Activated CD4-positive, CD25-positive, alpha-beta regulatory T cell (primary cell): ENCODE data around the gene PNPLA5.
A peak's percentile ranks its signal among the peaks of the same experiment; 100 is the strongest.

ENCODE experiments used
- DNase-seq, 4 experiments: peaks; one replicate each; lab custom pipeline; 2025; lab: John Stamatoyannopoulos, UW

The PNPLA5 gene

DNA sequence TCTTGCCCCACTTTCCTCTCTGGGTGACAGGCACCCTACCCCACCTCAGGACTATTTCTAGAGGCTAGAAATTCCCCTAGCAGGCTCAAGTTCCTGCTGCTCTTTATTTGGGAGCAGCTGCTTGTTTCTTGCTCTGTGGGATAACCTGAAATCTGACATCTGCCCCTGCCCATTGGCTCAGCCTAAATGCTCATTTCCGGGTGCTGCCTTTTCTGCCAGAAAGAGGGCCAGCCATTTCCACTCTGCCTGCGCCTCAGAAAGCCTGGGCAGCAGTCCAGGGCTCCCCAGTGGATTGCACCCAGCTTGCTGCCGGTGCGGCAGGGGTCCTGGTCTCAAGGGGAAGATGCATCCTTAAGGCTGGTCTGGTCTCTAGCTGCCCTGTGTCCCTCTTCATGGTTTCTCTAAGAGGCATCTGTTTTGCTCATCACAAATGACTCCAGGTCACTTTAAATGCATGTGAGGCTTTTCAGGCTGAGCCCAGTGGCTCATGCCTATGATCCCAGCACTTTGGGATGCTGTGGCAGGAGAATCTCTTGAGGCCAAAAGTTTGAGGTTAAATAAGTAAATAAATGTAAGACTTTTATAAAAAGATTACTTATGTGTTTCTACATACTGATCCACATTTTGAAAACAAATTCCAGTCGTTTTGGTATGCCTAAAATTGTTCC, 10.3 kb upstream of the PNPLA5 start:
- no peak for DNase-seq

DNA sequence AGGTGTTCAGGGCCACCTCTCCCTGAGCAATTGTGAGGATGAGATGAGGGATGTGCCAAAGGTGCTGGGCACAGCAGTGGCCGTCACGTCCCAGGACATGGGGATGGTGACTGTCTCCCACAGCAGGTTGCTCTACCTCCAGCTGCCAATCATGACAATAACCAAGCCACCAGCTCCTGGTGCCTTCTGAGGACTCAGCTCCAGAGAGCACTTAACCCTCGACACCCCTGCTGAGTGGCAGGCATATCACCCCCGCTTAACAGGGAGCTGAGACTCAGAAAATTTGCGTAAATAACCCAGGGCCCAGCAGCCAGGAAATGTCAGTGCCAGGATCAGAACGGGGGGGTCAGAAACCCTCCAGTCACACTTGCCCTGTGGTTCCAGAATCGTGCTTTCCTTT, 8.4 kb upstream of the PNPLA5 start:
- no peak for DNase-seq

DNA sequence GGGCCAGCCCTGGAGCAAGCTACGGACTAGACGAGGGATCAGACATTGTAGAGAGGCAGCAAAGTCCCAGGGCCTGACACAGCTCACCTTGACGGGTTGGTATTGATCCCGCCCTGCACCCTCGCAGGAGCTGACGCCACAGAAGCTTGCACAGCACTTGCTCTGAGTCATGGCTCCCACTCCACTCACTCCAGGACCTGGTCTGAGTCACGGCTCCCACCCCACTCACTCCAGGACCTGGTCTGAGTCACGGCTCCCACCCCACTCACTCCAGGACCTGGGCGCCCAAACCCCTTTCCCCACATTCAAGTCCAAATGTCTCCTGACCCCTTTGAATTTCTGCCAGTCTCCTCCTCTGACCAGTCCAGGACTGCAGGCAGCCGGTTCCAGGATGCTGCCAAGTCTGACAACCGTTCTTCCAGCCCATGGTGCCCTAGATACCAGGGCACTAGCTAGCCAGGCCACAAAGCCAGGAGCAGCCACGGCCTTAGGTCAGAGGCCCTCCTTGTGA, 6.0 kb upstream of the PNPLA5 start:
- no peak for DNase-seq

DNA sequence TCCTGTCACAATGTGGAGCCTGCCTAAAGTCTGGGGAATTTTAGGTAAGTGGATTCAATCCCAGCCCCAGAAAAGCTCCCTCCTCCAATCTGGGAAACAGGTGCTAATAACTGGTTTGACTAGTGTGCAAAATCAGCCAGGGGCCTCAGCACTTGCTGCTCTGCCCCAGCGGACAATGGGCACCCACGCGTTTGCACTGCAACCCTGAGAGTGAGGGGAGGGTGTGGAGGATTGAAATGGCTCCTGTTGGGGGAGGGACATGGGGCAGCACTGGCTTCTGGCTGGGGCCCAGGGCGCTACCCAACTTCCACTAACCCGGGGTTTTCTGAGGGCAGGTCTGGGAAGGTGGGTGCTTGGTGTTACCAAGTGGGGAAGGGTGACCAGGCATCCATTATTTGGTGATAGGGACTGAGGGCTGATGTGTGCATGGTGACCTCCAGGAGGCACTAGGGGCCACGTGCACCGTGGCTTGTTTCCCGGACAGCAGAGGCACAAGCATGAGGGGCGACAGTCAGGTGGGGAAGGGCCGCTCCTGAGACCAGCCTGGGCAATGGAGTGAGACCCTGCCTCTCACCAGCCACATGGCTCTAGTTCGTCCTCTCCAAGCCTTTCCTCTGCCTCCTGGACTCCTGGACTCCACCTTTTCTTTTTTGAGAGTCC, 4.3 kb upstream of the PNPLA5 start:
- no peak for DNase-seq

DNA sequence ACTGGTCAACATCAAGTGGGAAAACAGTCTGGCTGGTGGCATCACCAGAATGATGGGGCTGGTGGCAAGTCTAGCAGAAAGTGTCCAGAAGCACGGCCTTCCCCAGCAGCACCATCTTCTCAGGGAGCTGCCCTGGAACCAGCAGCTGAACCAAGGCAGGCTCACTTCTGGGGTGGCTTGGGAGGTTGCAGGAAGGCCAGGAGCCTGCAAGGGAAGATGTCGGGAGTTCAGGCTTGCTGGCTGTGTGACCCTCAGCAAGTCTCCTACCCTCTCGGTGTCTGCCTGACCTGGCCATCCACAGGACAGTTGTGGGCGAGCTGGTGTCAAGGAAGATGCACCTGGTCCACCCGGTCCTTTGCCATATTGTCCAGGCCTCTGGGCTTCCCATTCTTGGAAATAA, 2.3 kb upstream of the PNPLA5 start:
- no peak for DNase-seq

DNA sequence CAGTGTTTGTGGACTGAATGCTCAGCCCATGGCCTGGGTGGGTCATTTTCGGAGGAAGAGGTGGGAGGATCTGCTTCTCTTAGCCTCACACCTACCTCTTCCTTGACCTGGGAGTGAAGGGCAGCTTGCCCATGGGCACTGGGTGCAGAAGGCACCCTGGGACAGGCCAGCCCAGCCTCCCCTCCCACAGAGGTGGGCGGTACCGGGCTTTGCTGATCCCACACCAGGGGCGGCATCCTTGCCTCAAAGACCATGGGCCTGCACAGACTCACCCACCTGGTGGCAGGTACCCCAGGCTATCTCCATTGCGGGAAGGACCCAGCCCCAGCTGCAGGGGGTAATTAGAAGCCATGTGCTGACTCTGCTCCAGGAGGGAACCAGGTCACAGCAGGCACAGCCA, 1.5 kb upstream of the PNPLA5 start:
- no peak for DNase-seq

DNA sequence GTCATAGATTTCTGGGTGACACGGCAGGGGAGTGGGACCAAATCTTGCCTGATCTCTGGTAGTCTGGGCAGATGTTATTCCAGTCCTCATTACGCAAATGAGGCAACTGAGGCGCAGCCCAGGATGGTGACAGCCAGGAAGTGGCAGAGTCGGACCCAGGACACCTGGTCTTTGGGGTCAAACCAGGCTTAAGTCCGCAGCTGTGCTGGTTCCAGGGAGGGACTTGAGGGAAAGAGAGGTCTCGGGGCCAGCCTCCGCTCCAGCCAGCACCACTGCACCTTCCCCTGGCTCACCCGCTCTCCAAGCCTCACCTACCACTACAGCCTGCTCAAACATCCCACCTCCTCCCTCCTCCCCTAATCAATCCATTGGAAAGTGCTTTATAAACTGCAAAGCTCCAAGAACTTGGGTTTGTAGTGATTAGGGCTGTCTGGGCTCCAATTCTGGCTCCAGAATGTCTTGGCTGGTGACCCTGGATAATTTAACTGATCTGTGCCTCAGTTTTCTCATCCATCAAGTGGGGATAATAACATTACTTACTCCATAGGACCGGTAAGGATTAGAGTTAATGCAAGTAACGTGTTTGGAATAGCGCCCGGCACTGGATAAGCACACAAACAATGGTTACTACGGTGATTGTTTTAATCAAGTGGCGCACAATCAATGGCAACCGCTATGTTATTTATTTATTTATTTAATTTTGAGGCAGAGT, 526 bp upstream of the PNPLA5 start:
- DNase-seq: no peak

DNA sequence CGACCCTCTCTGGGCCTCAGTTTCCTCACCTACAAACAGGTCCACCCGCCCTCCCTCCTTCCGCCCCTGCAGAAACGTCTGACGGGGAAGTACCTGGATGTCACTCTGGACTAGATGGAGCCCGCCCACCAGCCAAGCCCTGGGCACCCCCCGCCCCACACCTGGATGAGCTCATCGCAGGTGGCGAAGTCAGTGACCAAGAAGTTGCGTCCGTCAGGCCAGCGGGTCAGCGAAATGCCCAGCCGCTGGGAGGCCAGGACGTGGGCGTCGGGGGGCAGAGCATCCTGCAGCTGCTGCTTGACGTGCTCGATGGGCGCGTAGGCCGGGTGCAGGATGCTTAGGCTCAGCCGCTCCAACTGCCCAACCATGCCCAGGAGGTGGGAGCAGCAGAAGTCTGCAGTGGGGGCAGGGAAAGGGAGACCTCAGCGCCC, 897 bp downstream of the PNPLA5 start:
- DNase-seq: no peak

DNA sequence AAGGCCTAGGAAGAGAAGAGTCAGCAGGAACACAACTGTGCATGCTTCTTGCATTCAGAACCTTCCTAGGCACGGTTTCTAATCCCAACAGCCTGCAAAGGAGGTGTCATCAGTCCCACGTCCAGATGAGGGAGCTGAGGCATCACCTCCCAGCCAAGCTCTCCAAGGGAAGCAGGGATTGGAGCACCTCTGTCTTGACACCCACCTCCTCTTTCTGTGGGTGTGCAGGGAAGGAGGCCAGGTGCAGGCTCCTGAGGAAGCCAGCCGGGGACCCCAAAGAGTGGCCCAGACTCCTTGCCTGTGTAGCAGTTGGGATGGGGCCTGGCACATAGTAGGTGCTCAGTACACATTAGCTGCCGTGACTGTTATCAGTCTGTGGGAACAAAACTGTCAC, 2.0 kb downstream of the PNPLA5 start:
- DNase-seq: no peak

DNA sequence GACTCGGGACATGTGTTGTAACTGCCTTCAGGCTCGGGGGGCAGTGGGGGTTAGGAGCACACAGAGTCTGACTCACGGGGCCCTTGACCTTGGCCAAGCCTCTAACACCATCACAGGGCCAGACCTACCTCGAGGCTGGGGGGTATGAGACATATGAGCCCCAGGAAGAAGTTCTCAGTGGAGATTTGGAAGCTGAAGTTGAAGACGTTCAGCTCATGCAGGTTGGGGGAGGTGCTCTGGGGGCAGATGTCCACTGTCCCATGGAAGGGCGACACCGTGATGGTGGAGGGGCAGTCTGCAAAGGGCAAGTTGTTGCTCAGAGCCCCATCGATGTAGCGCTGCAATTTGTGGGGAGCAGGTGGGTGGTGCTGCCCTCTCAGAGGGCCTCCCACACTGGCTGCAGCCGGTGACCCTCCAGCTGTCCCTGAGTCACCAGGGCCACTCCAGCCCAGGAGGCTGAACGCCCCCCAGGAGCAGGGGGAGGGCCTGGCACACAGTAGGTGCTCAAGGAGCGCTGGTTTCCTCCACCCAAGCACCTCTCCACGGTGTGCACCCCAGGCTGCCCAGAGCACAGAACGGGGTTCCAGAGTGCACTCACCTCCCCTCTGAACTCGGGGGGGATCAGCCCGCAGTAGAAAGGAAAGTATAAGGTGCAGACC, 2.5 kb downstream of the PNPLA5 start:
- no peak for DNase-seq

DNA sequence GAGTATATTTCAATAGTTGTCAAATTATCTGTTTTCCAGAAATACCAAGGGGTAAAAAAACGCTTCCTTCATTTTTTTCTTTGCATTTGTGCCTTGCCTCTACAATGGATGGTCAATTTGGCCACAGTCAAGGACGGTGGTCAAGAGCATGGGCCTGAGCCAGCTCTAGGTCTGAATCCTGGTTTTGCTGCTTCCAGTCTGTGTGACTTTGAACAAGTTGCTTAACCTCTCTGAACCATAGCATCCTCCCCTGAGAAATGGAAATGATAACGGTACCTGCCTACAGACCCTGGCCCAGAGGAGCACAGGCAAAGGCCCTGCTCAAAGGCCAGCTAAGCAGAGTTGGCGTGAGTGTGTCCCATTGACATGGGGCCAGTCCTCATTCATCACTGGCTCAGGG, 3.1 kb downstream of the PNPLA5 start:
- DNase-seq: no peak

DNA sequence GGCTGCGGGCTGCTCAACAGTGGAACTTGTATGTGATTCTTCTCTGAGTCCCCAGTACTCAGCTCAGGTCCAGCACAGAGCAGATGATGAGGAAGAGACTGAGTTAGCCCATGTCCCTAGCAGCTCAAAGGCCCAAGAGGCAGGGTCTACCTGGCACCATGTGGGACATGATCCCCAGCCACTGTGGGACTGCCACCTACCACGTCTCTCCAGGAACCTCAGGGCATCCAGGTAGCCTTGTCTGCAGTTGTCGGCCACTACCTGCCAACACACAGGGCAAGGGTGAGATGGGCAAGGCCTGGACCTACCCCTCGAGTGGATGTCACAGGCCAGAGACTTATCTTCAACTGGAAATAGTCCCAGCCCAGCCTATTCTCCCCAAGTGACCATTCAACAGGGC, 4.4 kb downstream of the PNPLA5 start:
- no peak for DNase-seq

DNA sequence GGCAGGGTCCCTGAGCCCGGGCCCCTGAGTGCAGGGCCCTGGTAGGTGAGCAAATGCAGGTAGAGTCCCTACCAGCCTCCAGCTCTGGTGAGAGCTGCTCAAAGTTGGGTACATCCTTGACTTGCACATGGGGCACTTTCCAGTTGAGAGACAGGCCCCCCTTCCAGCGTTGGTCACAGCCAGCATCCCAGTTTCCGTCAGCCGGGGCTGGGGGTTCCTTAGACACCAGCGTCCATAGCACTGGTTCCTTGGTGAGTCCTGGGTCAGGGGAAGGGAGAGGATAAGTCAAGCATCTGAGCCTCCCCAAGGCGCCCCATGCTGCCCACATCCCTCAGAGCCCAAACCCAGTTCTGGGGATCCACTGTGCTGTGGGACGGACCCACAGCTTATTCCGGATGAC, 5.6 kb downstream of the PNPLA5 start:
- no peak for DNase-seq

DNA sequence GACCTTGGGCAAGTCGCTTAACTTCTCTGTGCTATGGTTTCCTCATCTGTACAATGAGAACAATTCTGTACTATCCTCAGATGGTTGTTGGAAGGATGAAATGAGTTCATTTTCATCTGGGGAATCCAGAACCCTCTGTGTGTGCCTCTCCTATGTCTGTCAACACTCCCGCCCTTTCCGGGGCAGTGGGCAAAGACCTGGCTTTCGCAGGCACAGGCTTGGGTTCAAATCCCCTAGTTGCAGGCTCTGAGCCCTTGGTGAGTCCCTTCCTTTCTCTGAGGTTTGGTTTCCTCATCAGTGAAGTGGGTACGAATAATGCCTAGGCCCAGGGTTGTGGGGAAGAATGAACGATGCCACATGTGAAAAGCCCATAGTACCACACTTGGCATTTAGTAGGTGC, 6.0 kb downstream of the PNPLA5 start:
- DNase-seq: no peak

DNA sequence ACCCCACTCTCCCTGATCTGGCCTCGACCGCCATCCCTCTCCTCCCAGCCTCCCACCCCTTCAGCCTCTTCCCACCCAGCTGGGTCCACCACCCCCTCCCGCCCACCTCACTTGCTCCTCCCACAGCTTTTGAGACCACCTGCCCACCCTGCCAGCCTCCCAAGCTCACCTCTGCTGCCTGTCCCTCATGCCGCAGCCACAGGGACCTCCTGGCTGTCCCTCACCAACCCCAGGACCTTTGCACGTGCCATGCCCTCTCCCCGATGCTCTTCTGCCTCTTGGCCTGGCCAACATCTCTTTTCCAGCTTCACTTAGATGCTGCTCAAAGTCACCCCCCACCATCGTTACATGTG, 6.5 kb downstream of the PNPLA5 start:
- DNase-seq: no peak

DNA sequence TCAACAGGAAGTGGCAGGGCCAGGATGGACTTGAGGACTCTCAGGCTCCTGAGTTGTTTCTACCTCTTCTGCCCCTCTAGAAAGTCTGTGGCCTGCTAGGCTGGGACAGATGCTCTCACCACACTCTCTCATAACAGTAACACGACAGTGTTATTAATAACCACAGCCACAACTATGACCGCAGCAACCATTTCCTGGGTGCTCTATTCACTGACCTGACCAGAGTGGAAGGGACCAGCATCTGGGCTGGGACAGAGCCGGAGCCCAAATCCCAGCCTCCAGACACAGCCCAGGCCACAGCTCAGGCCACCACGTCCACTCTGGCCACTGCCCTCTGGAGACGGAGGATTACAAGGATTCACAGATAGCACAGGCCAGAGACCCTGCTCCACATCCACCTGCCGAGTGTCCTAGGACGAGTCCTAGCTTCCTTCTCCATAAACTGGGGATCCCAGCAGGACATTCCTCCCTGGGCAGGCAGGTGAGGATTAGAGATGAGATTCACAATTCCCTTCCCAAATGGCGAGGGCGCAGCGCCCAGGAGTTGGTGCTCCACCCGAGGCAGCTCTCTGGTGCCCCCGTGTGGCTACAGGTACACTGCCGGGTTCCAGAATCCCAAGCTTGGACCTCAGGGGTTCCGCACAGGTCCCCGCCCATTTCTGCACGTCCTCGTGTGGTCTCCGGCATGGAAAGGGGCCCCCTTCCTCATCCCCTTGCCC, 7.1 kb downstream of the PNPLA5 start:
- peak in 1 of 4 experiments; percentile 18 for DNase-seq

DNA sequence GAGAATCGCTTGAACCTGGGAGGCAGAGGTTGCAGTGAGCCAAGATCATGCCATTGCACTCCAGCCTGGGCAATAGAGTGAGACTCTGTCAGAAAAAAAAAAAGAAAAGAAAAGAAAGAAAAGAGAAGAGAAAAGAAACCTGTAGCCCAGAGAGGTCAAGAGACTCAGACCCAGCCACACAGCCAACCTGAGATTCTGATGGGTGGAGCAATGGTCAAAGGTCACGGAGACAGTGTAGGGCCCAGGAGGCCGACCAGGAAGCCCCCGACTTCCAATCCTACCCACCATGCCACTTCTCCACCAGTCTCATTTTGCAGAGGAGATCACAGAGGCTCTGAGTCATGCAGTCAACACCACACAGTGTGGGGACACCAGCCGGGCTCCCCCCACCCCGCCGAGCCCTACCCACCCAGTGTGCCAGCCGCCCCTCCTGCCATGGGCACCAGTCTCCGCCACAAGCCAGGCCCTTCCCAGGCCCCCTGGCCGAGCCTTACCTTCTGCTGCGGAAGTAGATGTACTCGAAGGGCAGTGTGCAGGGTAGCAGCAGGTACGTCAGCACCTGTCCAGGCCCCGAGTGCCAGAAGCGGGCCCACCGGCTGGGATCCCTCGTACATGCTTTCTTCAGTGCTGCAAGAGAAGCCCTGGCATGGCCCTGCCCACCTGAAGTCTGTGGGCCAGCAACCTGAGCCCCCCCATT, 7.9 kb downstream of the PNPLA5 start:
- no peak for DNase-seq

DNA sequence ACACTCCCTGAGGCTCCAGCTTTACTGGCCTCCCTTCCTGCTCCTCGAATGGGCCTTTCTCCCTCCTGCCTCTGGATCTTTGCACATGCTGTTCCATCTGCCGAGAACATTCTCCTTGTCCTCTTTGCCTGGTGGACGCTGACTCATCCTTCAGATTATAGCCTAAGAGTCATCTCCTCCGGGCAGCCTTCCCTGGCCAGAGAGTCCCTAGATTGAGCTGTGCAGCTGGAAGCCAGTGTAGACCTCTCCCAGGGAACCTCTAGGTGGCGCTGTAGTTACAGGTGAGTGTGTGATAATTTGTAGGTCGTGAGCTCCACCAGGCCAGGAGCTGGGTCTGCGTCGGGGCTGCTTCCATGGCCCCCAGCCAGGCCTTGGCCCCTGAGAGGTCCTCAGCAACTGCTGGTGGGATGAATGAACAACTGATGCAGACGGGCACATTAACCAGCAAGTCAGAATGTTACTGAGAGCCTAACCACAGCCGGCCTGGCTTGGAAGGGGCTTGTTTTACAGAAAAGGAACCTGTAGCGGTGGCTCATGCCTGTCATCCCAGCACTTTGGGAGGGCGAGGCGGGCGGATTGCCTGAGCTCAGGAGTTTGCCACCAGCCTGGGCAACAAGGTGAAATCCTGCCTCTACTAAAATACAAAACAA, 8.7 kb downstream of the PNPLA5 start:
- no peak for DNase-seq

DNA sequence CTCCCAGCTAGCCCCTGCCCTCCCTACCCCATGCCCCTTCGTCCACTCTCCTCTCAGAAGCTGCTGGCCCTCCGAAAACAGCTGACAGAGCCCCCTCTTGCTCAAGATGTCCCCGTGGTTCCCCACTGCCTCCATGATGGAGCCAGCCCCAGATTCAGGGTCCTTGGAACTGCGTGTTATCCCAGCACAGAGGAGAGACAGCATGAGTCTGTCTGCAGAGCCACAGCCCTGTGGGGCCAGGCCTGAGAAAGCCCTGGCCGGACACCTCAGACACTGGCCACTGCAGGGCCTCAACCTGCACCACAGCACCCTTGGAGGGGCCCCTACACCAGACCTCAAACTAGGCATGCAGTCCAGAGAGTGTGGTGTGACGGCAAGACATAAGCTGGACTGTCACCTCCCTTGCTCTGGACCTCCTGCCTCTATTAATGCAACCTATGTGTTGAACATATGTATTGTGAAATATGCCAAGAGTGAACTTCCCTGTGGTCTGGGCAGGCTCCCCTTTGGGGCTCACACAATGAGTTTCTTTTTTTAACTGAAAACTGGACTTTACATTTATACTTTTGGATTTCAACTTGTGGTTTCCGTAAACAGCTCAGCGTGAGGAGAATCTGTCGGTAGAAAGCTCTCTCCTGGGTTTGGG, 9.6 kb downstream of the PNPLA5 start:
- no peak for DNase-seq
